WTC11 (cell line): Measurements from ENCODE around the gene NTRK3. TPM values are rescaled to one million over a fixed set of nuclear protein-coding genes. Genes with fewer than 3 reads are reported as not detected.

Experiments
- ATAC-seq: fragments of 200-7000 bp; cut with Tn5 transposase; 2 replicates; pipeline ENCODE4 v1.10.0; 2021; ENCODE audit warnings: mild to moderate bottlenecking, moderate library complexity
- CTCF ChIA-PET: fragments of 300-600 bp; sonication (Branson Sonifier 250); formaldehyde crosslinking; loops from one replicate; lab custom pipeline; 2021; ENCODE audit warnings: antibody characterized with exemption; lab: Charles Lee
- POLR2A ChIA-PET: fragments of 350-600 bp; sonication (Branson Sonifier 250); formaldehyde crosslinking; loops from one replicate; lab custom pipeline; 2021; ENCODE audit warnings: antibody characterized with exemption; lab: Charles Lee
- DNase-seq: peaks from one replicate; pipeline ENCODE4 v3.0.0; 2021; ENCODE audit warnings: low spot score
- H3K27ac Mint-ChIP-seq: 2 replicates; pipeline ENCODE4 v1.8.0; 2021; ENCODE audit warnings: mixed read lengths
- H3K27me3 Mint-ChIP-seq: 2 replicates; pipeline ENCODE4 v1.8.0; 2021; ENCODE audit warnings: low read depth, mild to moderate bottlenecking, moderate library complexity, mixed read lengths
- H3K36me3 Mint-ChIP-seq: 2 replicates; pipeline ENCODE4 v1.8.0; 2021; ENCODE audit warnings: mixed read lengths
- H3K4me1 Mint-ChIP-seq: 2 replicates; pipeline ENCODE4 v1.8.0; 2022; ENCODE audit warnings: mixed read lengths
- H3K4me3 Mint-ChIP-seq: 2 replicates; pipeline ENCODE4 v1.8.0; 2021; ENCODE audit warnings: mild to moderate bottlenecking, moderate library complexity, mixed read lengths
- H3K9me3 Mint-ChIP-seq: 2 replicates; pipeline ENCODE4 v1.8.0; 2021; ENCODE audit warnings: mixed read lengths
- ATF3 ChIP-seq: sonication (generic); formaldehyde crosslinking; conservative IDR thresholded peaks from 2 replicates; pipeline ENCODE4 v1.8.1; 2022; ENCODE audit warnings: mild to moderate bottlenecking, missing genetic modification reagents
- ATF6 ChIP-seq: sonication (generic); formaldehyde crosslinking; IDR thresholded peaks from 2 replicates; pipeline ENCODE4 v1.8.1; 2023; ENCODE audit warnings: mild to moderate bottlenecking, missing genetic modification reagents
- CTCF ChIP-seq: fragments of 200-600 bp; IDR thresholded peaks from 2 replicates; pipeline ENCODE4 v1.8.0; 2022; ENCODE audit warnings: antibody characterized with exemption
- ELF4 ChIP-seq: sonication (generic); formaldehyde crosslinking; IDR thresholded peaks from 2 replicates; pipeline ENCODE4 v1.8.1; 2022; ENCODE audit warnings: low read depth, mild to moderate bottlenecking, moderate library complexity, missing genetic modification reagents
- ETV6 ChIP-seq: sonication (generic); formaldehyde crosslinking; IDR thresholded peaks from 2 replicates; pipeline ENCODE4 v1.8.1; 2022; ENCODE audit warnings: mild to moderate bottlenecking, missing genetic modification reagents
- FOXJ3 ChIP-seq: sonication (generic); formaldehyde crosslinking; IDR thresholded peaks from 2 replicates; pipeline ENCODE4 v1.9.0; 2021; ENCODE audit warnings: missing genetic modification reagents, mild to moderate bottlenecking, borderline replicate concordance
- HMGA2 ChIP-seq: fragments of 250-450 bp; sonication (Bioruptor Pico); IDR thresholded peaks from 2 replicates; pipeline ENCODE4 v1.4.0; 2021; ENCODE audit warnings: mild to moderate bottlenecking, moderate library complexity
- KAT7 ChIP-seq: sonication (generic); formaldehyde crosslinking; IDR thresholded peaks from 2 replicates; pipeline ENCODE4 v1.8.1; 2023; ENCODE audit warnings: missing genetic modification reagents, mild to moderate bottlenecking, borderline replicate concordance
- MAX ChIP-seq: sonication (generic); formaldehyde crosslinking; IDR thresholded peaks from 2 replicates; pipeline ENCODE4 v1.8.0; 2022; ENCODE audit warnings: mild to moderate bottlenecking, missing genetic modification reagents
- MXD4 ChIP-seq: fragments of 250-450 bp; sonication (Bioruptor Pico); IDR thresholded peaks from 2 replicates; pipeline ENCODE4 v1.8.0; 2021; ENCODE audit warnings: mild to moderate bottlenecking, moderate library complexity, borderline replicate concordance
- NR2C2 ChIP-seq: sonication (generic); formaldehyde crosslinking; IDR thresholded peaks from 2 replicates; pipeline ENCODE4 v1.8.0; 2022; ENCODE audit warnings: mild to moderate bottlenecking, missing genetic modification reagents
- RORB ChIP-seq: fragments of 250-450 bp; sonication (Bioruptor Pico); IDR thresholded peaks from 2 replicates; pipeline ENCODE4 v1.9.0; 2021; ENCODE audit warnings: mild to moderate bottlenecking
- SP1 ChIP-seq: sonication (generic); formaldehyde crosslinking; conservative IDR thresholded peaks from 2 replicates; pipeline ENCODE4 v1.8.1; 2022; ENCODE audit warnings: missing genetic modification reagents
- TEAD1 ChIP-seq: sonication (generic); formaldehyde crosslinking; IDR thresholded peaks from 2 replicates; pipeline ENCODE4 v1.8.0; 2022; ENCODE audit warnings: mild to moderate bottlenecking, missing genetic modification reagents
- TEAD4 ChIP-seq: sonication (generic); formaldehyde crosslinking; IDR thresholded peaks from 2 replicates; pipeline ENCODE4 v1.8.0; 2022; ENCODE audit warnings: mild to moderate bottlenecking, missing genetic modification reagents
- USF1 ChIP-seq: sonication (generic); formaldehyde crosslinking; IDR thresholded peaks from 2 replicates; pipeline ENCODE4 v1.8.0; 2022; ENCODE audit warnings: mild to moderate bottlenecking, missing genetic modification reagents
- ZMAT4 ChIP-seq: fragments of 250-450 bp; sonication (Bioruptor Pico); IDR thresholded peaks from 2 replicates; pipeline ENCODE4 v1.9.0; 2021; ENCODE audit warnings: mild to moderate bottlenecking
- ZNF281 ChIP-seq: sonication (generic); formaldehyde crosslinking; IDR thresholded peaks from 2 replicates; pipeline ENCODE4 v1.8.0; 2023; ENCODE audit warnings: mild to moderate bottlenecking, missing genetic modification reagents
- ZNF416 ChIP-seq: fragments of 250-450 bp; sonication (Bioruptor Pico); IDR thresholded peaks from 2 replicates; pipeline ENCODE4 v1.9.0; 2021; ENCODE audit warnings: mild to moderate bottlenecking, inconsistent platforms
- total RNA-seq: library from RNA; stranded (reverse); gene quantifications from 3 replicates; pipeline ENCODE4 v1.2.3, GENCODE V29; 2021

NTRK3 gene
- total RNA-seq, 1 experiment from 2014 or later, result 12.3 TPM

GRCh38 chr15:88288206-88288605 lies 31.7 kb upstream of the NTRK3 start (continued):
- no peak for TF ChIP-seq ZNF416 (CRISPR knock-in tag)
- TF ChIP-seq ATF3 (CRISPR knock-in tag), result no peak

- H3K27me3 Mint-ChIP-seq, result peaks cover 15% of the 10 kb centered on the region; the same call in 1 of the 2 replicates
- ChIA-PET CTCF (interaction anchor here (1.0 to 4.4 kb wide), 9 partner anchors 11 to 170 kb away, joined by 3 to 42 read pairs (median 7); no protein-coding TSS in a partner anchor), POLR2A (interaction anchor here (1.2 kb wide), 1 partner anchor 11 kb away, joined by 3 read pairs; no protein-coding TSS in a partner anchor)
- ATAC-seq, result peak; percentile 42
- no peaks in the 10 kb centered on the region for H3K36me3 Mint-ChIP-seq
- H3K4me3 Mint-ChIP-seq, result no peak overlapping the region
- no peak for DNase-seq
- H3K9me3 Mint-ChIP-seq, result no peaks in the 10 kb centered on the region
- H3K4me1 Mint-ChIP-seq, result peaks cover 21% of the 10 kb centered on the region
- H3K27ac Mint-ChIP-seq, result no peak overlapping the region
- TF ChIP-seq CTCF, result no peak
- TF ChIP-seq SP1, result no peak
- TF ChIP-seq USF1 (CRISPR knock-in tag), result no peak
- no peak for TF ChIP-seq HMGA2 (CRISPR knock-in tag)
- TF ChIP-seq TEAD1 (CRISPR knock-in tag), result no peak
- no peak for TF ChIP-seq ZMAT4
- TF ChIP-seq FOXJ3, result no peak
- TF ChIP-seq ELF4, result no peak
- TF ChIP-seq KAT7 (CRISPR knock-in tag), result no peak
- no peak for TF ChIP-seq MXD4 (CRISPR knock-in tag)
- no peak for TF ChIP-seq TEAD4 (CRISPR knock-in tag)
- TF ChIP-seq RORB (CRISPR knock-in tag), result no peak
- TF ChIP-seq MAX (CRISPR knock-in tag), result no peak
- no peak for TF ChIP-seq NR2C2
- TF ChIP-seq ETV6 (CRISPR knock-in tag), result no peak
- no peak for TF ChIP-seq ZNF281 (CRISPR knock-in tag)
- TF ChIP-seq ATF6 (CRISPR knock-in tag), result no peak
Measured at GRCh38 chr15:88284318-88284998, 27.9 kb upstream of the NTRK3 start.
